Activated T-cell treated with anti-CD3 and anti-CD28 coated beads for 24 hours (primary cell): ENCODE measurements around the gene SIAH3.

Source experiments
- DNase-seq: peaks from one replicate; pipeline ENCODE4 v3.0.0-alpha.2; 2020; ENCODE audit warnings: low read depth

SIAH3 gene

GRCh38 chr13:45820106-45820838 is 31.3 kb downstream of the SIAH3 start:
- no peak for DNase-seq

- no peak for DNase-seq
Measured at GRCh38 chr13:45817833-45818232, 33.7 kb downstream of the SIAH3 start.

GRCh38 chr13:45816427-45816826 is 35.1 kb downstream of the SIAH3 start:
- no peak for DNase-seq

- no peak for DNase-seq
Measured at GRCh38 chr13:45812695-45813372, 38.7 kb downstream of the SIAH3 start.

- DNase-seq, result no peak
Measured at GRCh38 chr13:45811891-45812694, 39.5 kb downstream of the SIAH3 start.

GRCh38 chr13:45809801-45810394 is 41.7 kb downstream of the SIAH3 start:
- no peak for DNase-seq

GRCh38 chr13:45808925-45809324 is 42.6 kb downstream of the SIAH3 start:
- no peak for DNase-seq

- DNase-seq, result no peak
Measured at GRCh38 chr13:45807520-45808099, 43.9 kb downstream of the SIAH3 start.

- DNase-seq, result no peak
Measured at GRCh38 chr13:45800485-45800884, 51.1 kb downstream of the SIAH3 start.

GRCh38 chr13:45799451-45799850 is 52.1 kb downstream of the SIAH3 start:
- DNase-seq, result no peak

- no peak for DNase-seq
Measured at GRCh38 chr13:45798851-45799250, 52.7 kb downstream of the SIAH3 start.

GRCh38 chr13:45796426-45797235 is 54.9 kb downstream of the SIAH3 start:
- no peak for DNase-seq

GRCh38 chr13:45792827-45793303 is 58.7 kb downstream of the SIAH3 start:
- DNase-seq, result no peak

- no peak for DNase-seq
Measured at GRCh38 chr13:45788011-45788410, 63.5 kb downstream of the SIAH3 start.

- no peak for DNase-seq
Measured at GRCh38 chr13:45787346-45787745, 64.2 kb downstream of the SIAH3 start.

- DNase-seq, result no peak
Measured at GRCh38 chr13:45786293-45786920, 65.1 kb downstream of the SIAH3 start.

GRCh38 chr13:45784755-45785675 is 66.5 kb downstream of the SIAH3 start:
- DNase-seq, result no peak

GRCh38 chr13:45783346-45784043 is 68.1 kb downstream of the SIAH3 start:
- no peak for DNase-seq
